ENCODE measurements around the gene PDZRN3. TPM values are rescaled to one million over a fixed set of nuclear protein-coding genes. Genes with fewer than 3 reads are reported as not detected.

Gene PDZRN3
- total RNA-seq, 1 experiment from 2014 or later: not detected

DNA sequence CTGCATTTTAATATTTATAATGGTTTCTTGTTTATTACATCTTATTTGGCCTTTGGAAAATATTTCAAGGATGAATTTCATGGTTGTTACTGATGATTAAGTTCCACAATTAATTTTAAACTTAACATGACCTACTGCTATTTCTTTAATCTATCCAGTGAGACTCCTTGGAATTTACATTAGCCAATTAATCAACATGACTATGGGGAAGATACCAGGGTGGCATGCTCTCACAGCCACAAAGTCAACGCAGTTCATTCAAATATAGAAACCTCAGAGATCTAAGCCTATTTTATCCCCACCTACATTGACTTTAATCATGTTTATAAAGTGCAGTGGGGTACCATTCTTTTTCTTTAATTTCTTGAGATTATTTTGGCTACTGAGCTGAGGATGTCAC, 43.6 kb upstream of the PDZRN3 start:
- Histone ChIP-seq H3K27me3 (ENCODE audit: insufficient read depth, low read depth) (no peaks in the 10 kb centered on the region), H3K4me1 (replicated peaks; ENCODE audit: insufficient read depth) (no peaks in the 10 kb centered on the region), H3F3A (ENCODE audit: insufficient read depth, low read depth) (no peaks in the 10 kb centered on the region), H3K9me2 (ENCODE audit: insufficient read depth) (no peaks in the 10 kb centered on the region), H4K20me1 (ENCODE audit: insufficient read depth) (no peaks in the 10 kb centered on the region), H3K36me3 (ENCODE audit: low read depth) (no peaks in the 10 kb centered on the region), H3K9me3 (ENCODE audit: insufficient read depth, low read depth) (no peaks in the 10 kb centered on the region), H3K4me3 (no peak overlapping the region), H2AFZ (no peak overlapping the region), H3K79me2 (ENCODE audit: low read depth) (no peaks in the 10 kb centered on the region), H3K4me2 (no peak overlapping the region), H3K27ac (no peak overlapping the region)
- BruUV-seq (replicated peaks): no TSS peak
- ChIA-PET POLR2A (ENCODE audit: unreplicated experiment) (interaction anchor here (0.5 kb wide), 1 partner anchor 962 kb away, joined by 3 read pairs; no protein-coding TSS in a partner anchor), CTCF (no interaction called here)
- TF ChIP-seq CTCF (conservative IDR thresholded peaks at IDR 0.05) (no peak), EZH2 (IDR thresholded peaks at IDR 0.05; ENCODE audit: low read depth) (no peak)
- no peak for DNase-seq
- intact Hi-C loops (cut with micrococcal nuclease; ENCODE audit: unreplicated experiment): no loop called here

DNA sequence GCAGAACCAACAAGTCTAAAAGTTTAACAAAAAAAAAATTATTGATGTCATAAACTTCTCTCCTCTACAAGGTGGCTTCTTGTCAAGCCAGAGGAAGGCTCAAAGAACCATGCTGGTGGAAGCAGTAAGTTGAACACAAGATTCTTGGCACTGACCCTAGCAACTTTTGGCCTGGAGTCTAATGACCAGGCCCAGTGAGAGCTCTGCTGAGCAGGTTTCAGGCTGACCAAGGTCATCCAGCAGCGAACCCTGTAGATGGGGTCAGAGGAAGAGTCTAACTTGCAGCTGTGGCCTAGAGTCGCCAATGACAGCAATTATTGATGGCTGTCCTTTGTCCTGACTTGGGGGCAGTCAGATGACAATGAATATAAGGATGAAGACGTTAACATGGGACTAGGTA, 43.1 kb upstream of the PDZRN3 start:
- no peak overlapping the region for H3K27ac ChIP-seq

GRCh38 chr3:73665286-73665685, 40.5 kb upstream of the PDZRN3 start:
- no peak overlapping the region for H2AFZ ChIP-seq
- BruUV-seq (replicated peaks): no TSS peak
- no peaks in the 10 kb centered on the region for H3K79me2 ChIP-seq (ENCODE audit: low read depth)
- no peak for DNase-seq
- CTCF ChIA-PET: no interaction called here
- H3K9me2 ChIP-seq (ENCODE audit: insufficient read depth): no peaks in the 10 kb centered on the region
- TF ChIP-seq EZH2 (IDR thresholded peaks at IDR 0.05; ENCODE audit: low read depth) (no peak), CTCF (conservative IDR thresholded peaks at IDR 0.05) (no peak)
- H3K9me3 ChIP-seq (ENCODE audit: insufficient read depth, low read depth): no peaks in the 10 kb centered on the region
- H3K4me3 ChIP-seq: no peak overlapping the region
- intact Hi-C loops (cut with micrococcal nuclease; ENCODE audit: unreplicated experiment): no loop called here
- no peak overlapping the region for H3K4me2 ChIP-seq
- H3K36me3 ChIP-seq (ENCODE audit: low read depth): no peaks in the 10 kb centered on the region
- H4K20me1 ChIP-seq (ENCODE audit: insufficient read depth): no peaks in the 10 kb centered on the region
- no peak overlapping the region for H3K27ac ChIP-seq
- no peaks in the 10 kb centered on the region for H3F3A ChIP-seq (ENCODE audit: insufficient read depth, low read depth)
- no peaks in the 10 kb centered on the region for H3K27me3 ChIP-seq (ENCODE audit: insufficient read depth, low read depth)
- no peaks in the 10 kb centered on the region for H3K4me1 ChIP-seq (replicated peaks; ENCODE audit: insufficient read depth)
- POLR2A ChIA-PET (ENCODE audit: unreplicated experiment): no interaction called here

More for the DNA sequence above, 43.1 kb upstream of the PDZRN3 start:
- no peak overlapping the region for H3K4me3 ChIP-seq
- H2AFZ ChIP-seq: no peak overlapping the region
- ChIA-PET POLR2A (ENCODE audit: unreplicated experiment) (no interaction called here), CTCF (no interaction called here)
- intact Hi-C loops (cut with micrococcal nuclease; ENCODE audit: unreplicated experiment): no loop called here
- TF ChIP-seq EZH2 (IDR thresholded peaks at IDR 0.05; ENCODE audit: low read depth) (no peak), CTCF (conservative IDR thresholded peaks at IDR 0.05) (no peak)
- BruUV-seq (replicated peaks): no TSS peak
- no peak for DNase-seq
- H3K36me3 ChIP-seq (ENCODE audit: low read depth): no peaks in the 10 kb centered on the region
- no peaks in the 10 kb centered on the region for H3K9me2 ChIP-seq (ENCODE audit: insufficient read depth)
- H3F3A ChIP-seq (ENCODE audit: insufficient read depth, low read depth): no peaks in the 10 kb centered on the region
- no peaks in the 10 kb centered on the region for H3K4me1 ChIP-seq (replicated peaks; ENCODE audit: insufficient read depth)
- no peaks in the 10 kb centered on the region for H3K9me3 ChIP-seq (ENCODE audit: insufficient read depth, low read depth)
- no peaks in the 10 kb centered on the region for H3K27me3 ChIP-seq (ENCODE audit: insufficient read depth, low read depth)
- H3K4me2 ChIP-seq: no peak overlapping the region
- H4K20me1 ChIP-seq (ENCODE audit: insufficient read depth): no peaks in the 10 kb centered on the region
- H3K79me2 ChIP-seq (ENCODE audit: low read depth): no peaks in the 10 kb centered on the region

All from PC-9 (cell line).